Fibroblast of the aortic adventitia (primary cell): ENCODE measurements around the gene FBXO38. TPM values are rescaled to one million over a fixed set of nuclear protein-coding genes. Genes with fewer than 3 reads are reported as not detected.

Experiments
- DNase-seq: peaks from one replicate; pipeline ENCODE4 v3.0.0-alpha.2; 2010; ENCODE audit warnings: low read depth
- H3K4me3 ChIP-seq: 2 replicates; pipeline ENCODE4 v1.5.1; 2011; ENCODE audit warnings: low read depth, mild to moderate bottlenecking, control low read depth, low read length, moderate library complexity
- total RNA-seq: library from RNA; depleted of rRNA; stranded (reverse); fragments of >200 nt; gene quantifications from 2 replicates; pipeline ENCODE4 v1.2.3, GENCODE V29; 2012; ENCODE audit warnings: low replicate concordance
- TF ChIP-seq, protein P1 (sequence below): IDR thresholded peaks from 2 replicates; pipeline ENCODE4 v1.5.1; 2011; ENCODE audit warnings: mild to moderate bottlenecking, low read length, control low read depth, inconsistent platforms; ENCODE audit not compliant: insufficient read depth

FBXO38 gene
- total RNA-seq, 1 donor: 61.0 TPM

DNA sequence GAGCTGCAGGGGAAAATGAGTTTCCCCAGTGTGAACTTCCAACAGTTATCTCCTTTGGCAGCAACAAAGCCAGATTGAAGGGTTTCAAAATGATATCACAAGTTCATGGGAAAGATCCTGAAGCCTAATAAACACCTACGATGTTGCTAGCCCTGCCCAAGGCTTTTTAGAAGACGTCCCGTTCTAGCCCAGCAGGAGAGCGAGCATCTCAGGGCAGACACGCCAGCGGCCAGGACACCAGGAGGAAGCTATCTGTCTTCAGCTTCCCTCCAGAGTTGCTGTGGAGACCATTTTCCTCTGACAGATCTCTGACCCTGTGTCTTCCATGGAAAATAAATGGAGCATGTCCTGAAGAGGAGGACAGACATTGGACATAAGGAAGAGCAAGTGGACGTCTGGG, 98.4 kb downstream of the FBXO38 start:
- DNase-seq: no peak
- TF ChIP-seq, protein P1, sequence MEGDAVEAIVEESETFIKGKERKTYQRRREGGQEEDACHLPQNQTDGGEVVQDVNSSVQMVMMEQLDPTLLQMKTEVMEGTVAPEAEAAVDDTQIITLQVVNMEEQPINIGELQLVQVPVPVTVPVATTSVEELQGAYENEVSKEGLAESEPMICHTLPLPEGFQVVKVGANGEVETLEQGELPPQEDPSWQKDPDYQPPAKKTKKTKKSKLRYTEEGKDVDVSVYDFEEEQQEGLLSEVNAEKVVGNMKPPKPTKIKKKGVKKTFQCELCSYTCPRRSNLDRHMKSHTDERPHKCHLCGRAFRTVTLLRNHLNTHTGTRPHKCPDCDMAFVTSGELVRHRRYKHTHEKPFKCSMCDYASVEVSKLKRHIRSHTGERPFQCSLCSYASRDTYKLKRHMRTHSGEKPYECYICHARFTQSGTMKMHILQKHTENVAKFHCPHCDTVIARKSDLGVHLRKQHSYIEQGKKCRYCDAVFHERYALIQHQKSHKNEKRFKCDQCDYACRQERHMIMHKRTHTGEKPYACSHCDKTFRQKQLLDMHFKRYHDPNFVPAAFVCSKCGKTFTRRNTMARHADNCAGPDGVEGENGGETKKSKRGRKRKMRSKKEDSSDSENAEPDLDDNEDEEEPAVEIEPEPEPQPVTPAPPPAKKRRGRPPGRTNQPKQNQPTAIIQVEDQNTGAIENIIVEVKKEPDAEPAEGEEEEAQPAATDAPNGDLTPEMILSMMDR: no peak
- no peak overlapping the region for H3K4me3 ChIP-seq

DNA sequence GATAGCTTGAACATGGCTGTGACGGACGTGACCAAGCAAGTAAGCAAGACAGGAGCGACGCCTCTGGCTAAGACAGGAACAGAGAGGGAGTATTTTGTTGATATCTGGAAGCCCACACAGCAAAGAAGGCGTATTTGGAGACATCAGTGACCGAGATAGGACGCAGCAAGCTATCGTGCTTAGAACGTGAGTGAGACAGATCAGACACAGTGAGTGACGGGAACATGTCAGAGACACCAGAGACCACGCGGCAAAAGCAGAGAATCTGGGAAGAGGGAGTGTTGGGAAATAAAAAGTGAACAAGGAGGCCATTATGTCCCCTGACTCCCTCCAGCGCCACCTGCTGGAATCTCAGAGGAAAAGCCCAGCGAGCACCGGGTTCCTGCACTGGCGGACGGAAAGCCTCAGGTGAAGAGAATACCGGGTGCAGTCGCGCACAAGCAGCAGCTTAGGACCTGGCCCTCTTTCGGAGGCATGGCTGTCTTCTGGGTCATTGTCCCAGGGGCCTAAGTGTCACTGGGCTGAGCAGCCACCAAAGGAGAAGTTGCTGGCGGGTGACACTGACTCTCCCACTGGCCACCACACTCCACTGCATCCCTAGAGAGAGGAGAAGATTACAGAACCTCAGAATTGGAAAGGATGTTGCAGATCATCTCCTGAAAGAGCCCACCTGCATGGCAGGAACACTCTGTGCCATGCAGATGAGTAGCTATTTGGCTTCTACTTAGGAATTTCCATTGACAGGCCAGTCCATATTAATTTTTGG, 99.1 kb downstream of the FBXO38 start:
- peak; percentile 59 for DNase-seq
- TF ChIP-seq, protein P1: peak; percentile 87
- H3K4me3 ChIP-seq: peak overlapping the region; percentile 29

DNA sequence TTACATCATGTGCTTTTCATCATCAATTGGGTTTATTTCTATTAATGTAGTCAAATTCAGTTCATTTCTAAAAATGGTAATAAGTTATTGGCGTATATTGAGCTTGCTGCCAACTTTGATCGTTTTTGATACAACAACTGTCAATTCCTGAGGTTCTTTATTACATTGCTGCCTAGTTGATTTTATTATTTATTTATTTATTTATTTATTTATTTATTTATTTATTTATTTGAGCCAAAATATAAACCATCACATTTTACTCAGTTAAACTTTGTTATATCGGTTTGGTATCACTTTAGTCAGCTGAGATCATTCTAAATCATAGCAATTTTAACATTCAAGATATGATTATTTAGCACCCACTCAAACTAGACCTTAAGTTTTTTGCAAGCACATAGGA, 100.0 kb downstream of the FBXO38 start:
- TF ChIP-seq, protein P1: no peak
- no peak overlapping the region for H3K4me3 ChIP-seq
- no peak for DNase-seq

DNA sequence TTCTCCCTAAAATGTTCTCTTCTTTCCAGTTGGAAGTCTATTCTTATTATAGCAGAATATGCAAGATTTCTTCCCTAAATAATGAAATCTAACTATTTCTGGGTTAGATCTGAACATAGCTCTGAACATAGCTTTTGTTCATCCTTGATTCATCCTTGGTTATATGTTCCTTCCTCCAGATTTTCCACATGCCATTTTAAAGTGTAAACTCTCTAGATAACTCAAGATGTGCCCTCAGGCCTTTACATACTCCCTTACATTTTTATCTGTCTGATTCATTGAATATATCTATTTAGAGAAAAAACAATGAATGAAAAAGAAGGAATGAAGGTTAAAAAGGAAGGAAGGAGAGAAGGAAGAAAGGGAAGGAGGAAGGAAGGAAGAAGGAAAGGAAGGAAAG, 100.9 kb downstream of the FBXO38 start:
- H3K4me3 ChIP-seq: no peak overlapping the region
- TF ChIP-seq, protein P1: no peak
- no peak for DNase-seq

DNA sequence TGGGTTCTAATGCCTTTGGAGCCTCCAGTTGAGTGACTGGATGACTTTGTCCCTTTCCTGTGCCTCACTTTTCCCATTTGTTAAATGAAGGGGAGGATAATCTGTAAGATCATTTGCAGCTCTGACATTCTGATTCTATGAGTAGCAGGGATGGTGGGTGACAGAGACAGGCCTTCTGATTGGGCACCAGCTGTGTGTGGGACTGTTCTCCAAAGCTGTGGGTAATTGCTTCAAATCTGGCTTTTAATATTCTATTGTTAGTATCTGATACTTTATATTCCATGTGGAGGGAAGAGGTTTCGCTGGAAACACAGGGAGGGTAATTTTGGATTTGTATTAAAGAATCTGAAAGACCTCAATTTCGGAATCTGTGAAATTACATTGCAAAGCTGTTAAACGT, 102.7 kb downstream of the FBXO38 start:
- H3K4me3 ChIP-seq: no peak overlapping the region
- DNase-seq: no peak
- TF ChIP-seq, protein P1: no peak

DNA sequence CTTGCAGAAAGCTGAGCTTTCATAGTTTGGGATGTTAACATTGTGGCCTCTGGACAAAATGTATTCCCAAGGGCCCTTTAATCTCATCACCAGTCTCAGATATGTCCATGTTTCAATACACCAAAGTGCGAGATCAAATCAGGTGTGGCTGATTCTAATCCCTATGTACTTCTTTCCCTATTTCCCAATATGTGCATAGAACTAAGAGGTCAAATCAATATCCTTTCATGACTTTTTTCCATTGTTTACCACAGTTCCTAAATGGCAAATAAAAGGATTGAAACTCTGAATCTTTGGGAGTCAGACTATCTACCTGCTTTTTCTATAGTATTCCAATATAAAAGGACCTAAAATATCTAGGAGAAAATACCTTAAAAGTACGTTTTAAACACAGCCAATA, 105.0 kb downstream of the FBXO38 start:
- H3K4me3 ChIP-seq: no peak overlapping the region
- TF ChIP-seq, protein P1: no peak
- no peak for DNase-seq
